A673 (cell line): ENCODE results near the gene ASB5.

Experiments
- EZH2 ChIP-seq: fragments of 200-600 bp; sonication (generic); IDR thresholded peaks from 2 replicates; pipeline ENCODE4 v1.6.1; 2017; ENCODE audit warnings: borderline replicate concordance, low read depth, mild to moderate bottlenecking, mixed read lengths, antibody characterized with exemption, low read length; ENCODE audit not compliant: poor library complexity, severe bottlenecking
- TF ChIP-seq, protein P1 (sequence below): fragments of 300-800, 200-600 bp; sonication (generic); conservative IDR thresholded peaks from 2 replicates; pipeline ENCODE4 v1.5.1; 2017; ENCODE audit warnings: low read depth, mild to moderate bottlenecking, antibody characterized with exemption, low read length, moderate library complexity, mixed read lengths

DNA sequence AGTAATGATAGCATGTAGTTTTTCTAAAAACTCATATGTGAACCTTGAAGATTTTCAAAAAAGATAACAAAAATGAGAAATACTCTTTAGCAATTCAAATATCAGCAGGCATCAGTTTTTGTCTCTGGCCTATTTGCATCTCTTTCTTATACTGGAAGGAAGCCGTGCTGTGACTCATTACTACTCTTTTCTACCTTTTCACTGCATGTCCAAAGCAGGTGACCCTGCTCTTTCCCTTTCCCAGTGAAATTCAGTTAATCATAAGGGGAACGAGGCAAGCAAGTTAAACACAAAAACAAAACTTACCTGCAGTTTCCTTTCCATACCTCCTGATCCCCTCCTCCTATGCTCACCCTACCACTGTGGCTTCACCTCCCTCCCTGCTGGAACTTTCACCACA, 83.0 kb downstream of the ASB5 start:
- TF ChIP-seq, protein P1, sequence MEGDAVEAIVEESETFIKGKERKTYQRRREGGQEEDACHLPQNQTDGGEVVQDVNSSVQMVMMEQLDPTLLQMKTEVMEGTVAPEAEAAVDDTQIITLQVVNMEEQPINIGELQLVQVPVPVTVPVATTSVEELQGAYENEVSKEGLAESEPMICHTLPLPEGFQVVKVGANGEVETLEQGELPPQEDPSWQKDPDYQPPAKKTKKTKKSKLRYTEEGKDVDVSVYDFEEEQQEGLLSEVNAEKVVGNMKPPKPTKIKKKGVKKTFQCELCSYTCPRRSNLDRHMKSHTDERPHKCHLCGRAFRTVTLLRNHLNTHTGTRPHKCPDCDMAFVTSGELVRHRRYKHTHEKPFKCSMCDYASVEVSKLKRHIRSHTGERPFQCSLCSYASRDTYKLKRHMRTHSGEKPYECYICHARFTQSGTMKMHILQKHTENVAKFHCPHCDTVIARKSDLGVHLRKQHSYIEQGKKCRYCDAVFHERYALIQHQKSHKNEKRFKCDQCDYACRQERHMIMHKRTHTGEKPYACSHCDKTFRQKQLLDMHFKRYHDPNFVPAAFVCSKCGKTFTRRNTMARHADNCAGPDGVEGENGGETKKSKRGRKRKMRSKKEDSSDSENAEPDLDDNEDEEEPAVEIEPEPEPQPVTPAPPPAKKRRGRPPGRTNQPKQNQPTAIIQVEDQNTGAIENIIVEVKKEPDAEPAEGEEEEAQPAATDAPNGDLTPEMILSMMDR, result no peak
- TF ChIP-seq EZH2, result no peak
